PC-9 (cell line): ENCODE measurements around the gene CPEB1. TPM values are rescaled to one million over a fixed set of nuclear protein-coding genes. Genes with fewer than 3 reads are reported as not detected.
A peak's percentile ranks its signal among the peaks of the same experiment; 100 is the strongest.
"Not testable (repeated sequence)": the region's sequence is repeated elsewhere in the genome, so short reads cannot be mapped to it uniquely, and the experiment has no call there.

Experiments
- BruUV-seq: library from RNA; stranded (reverse); fragments of 400-500 nt; replicated peaks from 2 replicates; lab custom pipeline; 2021; lab: Mats Ljungman, UMichigan
- CTCF ChIA-PET: fragments of 300-600 bp; sonication (Branson Sonifier 250); formaldehyde crosslinking; loops from one replicate; lab custom pipeline; 2022; ENCODE audit warnings: antibody characterized with exemption; lab: Charles Lee
- POLR2A ChIA-PET: fragments of 300-600 bp; sonication (Branson Sonifier 250); formaldehyde crosslinking; loops from one replicate; lab custom pipeline; 2022; ENCODE audit warnings: antibody characterized with exemption; ENCODE audit not compliant: unreplicated experiment; lab: Charles Lee
- DNase-seq, 2 experiments: peaks; one replicate each; pipeline versions ENCODE4 v3.0.0 to v3.0.0-alpha.2; 2015 to 2022; ENCODE audit warnings: mixed read lengths in 1 of 2
- H2AFZ ChIP-seq: fragments of 200-600 bp; sonication (generic); 2 replicates; pipeline ENCODE4 v1.8.1; 2017; ENCODE audit warnings: antibody characterized with exemption
- H3F3A ChIP-seq: fragments of 200-600 bp; sonication (generic); 2 replicates; pipeline ENCODE4 v1.8.1; 2017; ENCODE audit warnings: antibody characterized with exemption, mild to moderate bottlenecking, low read depth; ENCODE audit not compliant: insufficient read depth
- H3K27ac ChIP-seq: fragments of 200-600 bp; sonication (generic); 2 replicates; pipeline ENCODE4 v1.6.1; 2016; ENCODE audit warnings: mixed run types
- H3K27me3 ChIP-seq: fragments of 200-600 bp; sonication (generic); 2 replicates; pipeline ENCODE4 v1.6.1; 2016; ENCODE audit warnings: low read depth, mixed run types; ENCODE audit not compliant: insufficient read depth
- H3K36me3 ChIP-seq: fragments of 200-600 bp; sonication (generic); 2 replicates; pipeline ENCODE4 v1.6.1; 2016; ENCODE audit warnings: low read depth, mixed run types
- H3K4me1 ChIP-seq: fragments of 200-600 bp; sonication (generic); replicated peaks from 2 replicates; pipeline ENCODE4 v1.6.1; 2016; ENCODE audit warnings: mixed run types; ENCODE audit not compliant: insufficient read depth
- H3K4me2 ChIP-seq: fragments of 200-600 bp; sonication (generic); 2 replicates; pipeline ENCODE4 v1.6.1; 2017; ENCODE audit warnings: mixed run types
- H3K4me3 ChIP-seq: fragments of 200-600 bp; sonication (generic); 2 replicates; pipeline ENCODE4 v1.6.1; 2016; ENCODE audit warnings: mixed run types
- H3K79me2 ChIP-seq: fragments of 200-600 bp; sonication (generic); 2 replicates; pipeline ENCODE4 v1.6.1; 2017; ENCODE audit warnings: low read depth, mixed run types
- H3K9me2 ChIP-seq: fragments of 200-600 bp; sonication (generic); 2 replicates; pipeline ENCODE4 v1.8.1; 2017; ENCODE audit warnings: mild to moderate bottlenecking; ENCODE audit not compliant: insufficient read depth
- H3K9me3 ChIP-seq: fragments of 200-600 bp; sonication (generic); 2 replicates; pipeline ENCODE4 v1.8.1; 2016; ENCODE audit warnings: low read depth; ENCODE audit not compliant: insufficient read depth
- H4K20me1 ChIP-seq: fragments of 200-600 bp; sonication (generic); 2 replicates; pipeline ENCODE4 v1.8.1; 2017; ENCODE audit not compliant: insufficient read depth
- EZH2 ChIP-seq: fragments of 200-600 bp; sonication (generic); IDR thresholded peaks from 2 replicates; pipeline ENCODE4 v1.8.0; 2017; ENCODE audit warnings: antibody characterized with exemption, low read depth
- intact Hi-C: fragments of 100-400 bp; cut with micrococcal nuclease; formaldehyde crosslinking; loops from one replicate; pipeline ENCODE4 v1.10.0; 2022; ENCODE audit not compliant: unreplicated experiment
- total RNA-seq: library from RNA; stranded (reverse); gene quantifications from 2 replicates; pipeline ENCODE4 v1.2.3, GENCODE V29; 2021
- TF ChIP-seq, protein P1 (sequence below): fragments of 200-600 bp; sonication (generic); conservative IDR thresholded peaks from 2 replicates; pipeline ENCODE4 v1.6.1; 2017; ENCODE audit warnings: mixed run types, antibody characterized with exemption, mild to moderate bottlenecking, moderate library complexity

Gene CPEB1
- total RNA-seq, 1 experiment from 2014 or later = not detected

- Histone ChIP-seq H3K27ac (no peak overlapping the region), H3K4me2 (no peak overlapping the region), H2AFZ (no peak overlapping the region), H3K9me2 (no peaks in the 10 kb centered on the region), H3K4me1 (peaks cover 15% of the 10 kb centered on the region; the same call in 1 of the 2 replicates), H3K4me3 (no peak overlapping the region), H3K79me2 (peaks cover 38% of the 10 kb centered on the region), H3K9me3 (no peaks in the 10 kb centered on the region), H4K20me1 (peaks cover 43% of the 10 kb centered on the region), H3K27me3 (no peaks in the 10 kb centered on the region), H3K36me3 (peaks cover 41% of the 10 kb centered on the region), H3F3A (peaks cover 72% of the 10 kb centered on the region)
- no peak for DNase-seq
- no peak for TF ChIP-seq EZH2
- TF ChIP-seq, protein P1, sequence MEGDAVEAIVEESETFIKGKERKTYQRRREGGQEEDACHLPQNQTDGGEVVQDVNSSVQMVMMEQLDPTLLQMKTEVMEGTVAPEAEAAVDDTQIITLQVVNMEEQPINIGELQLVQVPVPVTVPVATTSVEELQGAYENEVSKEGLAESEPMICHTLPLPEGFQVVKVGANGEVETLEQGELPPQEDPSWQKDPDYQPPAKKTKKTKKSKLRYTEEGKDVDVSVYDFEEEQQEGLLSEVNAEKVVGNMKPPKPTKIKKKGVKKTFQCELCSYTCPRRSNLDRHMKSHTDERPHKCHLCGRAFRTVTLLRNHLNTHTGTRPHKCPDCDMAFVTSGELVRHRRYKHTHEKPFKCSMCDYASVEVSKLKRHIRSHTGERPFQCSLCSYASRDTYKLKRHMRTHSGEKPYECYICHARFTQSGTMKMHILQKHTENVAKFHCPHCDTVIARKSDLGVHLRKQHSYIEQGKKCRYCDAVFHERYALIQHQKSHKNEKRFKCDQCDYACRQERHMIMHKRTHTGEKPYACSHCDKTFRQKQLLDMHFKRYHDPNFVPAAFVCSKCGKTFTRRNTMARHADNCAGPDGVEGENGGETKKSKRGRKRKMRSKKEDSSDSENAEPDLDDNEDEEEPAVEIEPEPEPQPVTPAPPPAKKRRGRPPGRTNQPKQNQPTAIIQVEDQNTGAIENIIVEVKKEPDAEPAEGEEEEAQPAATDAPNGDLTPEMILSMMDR = no peak
- intact Hi-C loops = no loop called here
- POLR2A ChIA-PET = interaction anchor here (0.5 to 0.7 kb wide), 2 partner anchors 16 to 387 kb away, joined by 4 to 5 read pairs; no protein-coding TSS in a partner anchor
- CTCF ChIA-PET = no interaction called here
- BruUV-seq = no TSS peak
Observed at GRCh38 chr15:82535566-82536408, 111.4 kb downstream of the CPEB1 start.

GRCh38 chr15:82535151-82535550 is 112.0 kb downstream of the CPEB1 start:
- H3K4me3 ChIP-seq, H3K27ac ChIP-seq, DNase-seq, intact Hi-C loops, POLR2A ChIA-PET, BruUV-seq, H2AFZ ChIP-seq, CTCF ChIA-PET, H3K4me2 ChIP-seq, H3K9me3 ChIP-seq, H3K27me3 ChIP-seq, H3K9me2 ChIP-seq: not testable (repeated sequence)
- Histone ChIP-seq H3K79me2 (peaks cover 36% of the 10 kb centered on the region), H3F3A (peaks cover 75% of the 10 kb centered on the region), H3K4me1 (peaks cover 15% of the 10 kb centered on the region; the same call in 1 of the 2 replicates), H3K36me3 (peaks cover 41% of the 10 kb centered on the region), H4K20me1 (peaks cover 43% of the 10 kb centered on the region)

- Histone ChIP-seq H3K36me3 (peaks cover 36% of the 10 kb centered on the region), H3K4me1 (peaks cover 15% of the 10 kb centered on the region; the same call in 1 of the 2 replicates), H4K20me1 (peaks cover 39% of the 10 kb centered on the region), H3K27ac (peak overlapping the region; percentile 40), H3K79me2 (peaks cover 30% of the 10 kb centered on the region), H3F3A (peaks cover 72% of the 10 kb centered on the region)
- CTCF ChIA-PET, H3K4me2 ChIP-seq, H2AFZ ChIP-seq, BruUV-seq, H3K4me3 ChIP-seq, H3K27me3 ChIP-seq, POLR2A ChIA-PET, DNase-seq, H3K9me2 ChIP-seq, H3K9me3 ChIP-seq, intact Hi-C loops: not testable (repeated sequence)
Observed at GRCh38 chr15:82534457-82534861, 112.7 kb downstream of the CPEB1 start.

DNA sequence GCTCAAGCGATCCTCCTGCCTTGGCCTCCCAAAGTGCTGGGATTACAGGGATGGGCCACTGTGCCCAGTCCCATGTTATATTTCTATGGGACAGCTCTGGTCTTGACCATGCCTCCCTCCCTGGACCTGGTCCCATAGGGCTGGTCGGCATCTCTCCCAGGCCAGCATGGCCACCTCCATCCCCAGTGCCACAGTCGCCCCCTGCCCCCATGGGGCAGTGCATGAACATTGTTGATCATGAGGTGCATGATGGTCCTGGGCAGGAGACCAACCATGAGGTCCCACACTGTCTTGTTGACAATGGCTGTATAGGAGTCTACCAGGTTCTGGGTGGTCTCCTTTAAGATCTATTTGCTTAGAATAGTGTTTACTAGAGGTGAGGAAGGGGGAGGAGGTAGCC is 113.4 kb downstream of the CPEB1 start:
- Histone ChIP-seq H3K27ac (peak overlapping the region; percentile 40), H4K20me1 (peaks cover 34% of the 10 kb centered on the region), H3K4me3 (no peak overlapping the region), H3K79me2 (peaks cover 23% of the 10 kb centered on the region), H3K9me3 (no peaks in the 10 kb centered on the region), H3K9me2 (no peaks in the 10 kb centered on the region), H3K4me1 (peaks cover 15% of the 10 kb centered on the region; the same call in 1 of the 2 replicates), H3K36me3 (peaks cover 31% of the 10 kb centered on the region), H3K27me3 (no peaks in the 10 kb centered on the region), H3K4me2 (no peak overlapping the region), H3F3A (peaks cover 65% of the 10 kb centered on the region), H2AFZ (no peak overlapping the region)
- POLR2A ChIA-PET = no interaction called here
- intact Hi-C loops = no loop called here
- CTCF ChIA-PET = no interaction called here
- no peak for DNase-seq
- no peak for TF ChIP-seq EZH2
- TF ChIP-seq, protein P1 = no peak
- BruUV-seq = no TSS peak
